Neutrophil (primary cell): Measurements from ENCODE around the gene ACTR3.
A peak's percentile ranks its signal among the peaks of the same experiment; 100 is the strongest.

Source experiments
- H3K27ac ChIP-seq: fragments of 200-600 bp; sonication (generic); 2 replicates; pipeline ENCODE4 v1.5.1; 2016; ENCODE audit warnings: mild to moderate bottlenecking, moderate library complexity
- H3K27me3 ChIP-seq: fragments of 200-600 bp; sonication (generic); 2 replicates; pipeline ENCODE4 v1.6.0; 2016; ENCODE audit warnings: mild to moderate bottlenecking
- H3K36me3 ChIP-seq: fragments of 200-600 bp; sonication (generic); 2 replicates; pipeline ENCODE4 v1.5.1; 2017
- H3K4me1 ChIP-seq, 2 experiments: fragments of 200-600 bp in 1 of 2; sonication (generic) in 1 of 2; 1 replicate in 1 of 2; 2 replicates in 1 of 2; pipeline versions ENCODE4 v1.5.1 to v1.6.1; 2013 to 2016; ENCODE audit warnings: low read depth in 1 of 2, low read length in 1 of 2, mild to moderate bottlenecking in 1 of 2, moderate library complexity in 1 of 2; ENCODE audit not compliant: control insufficient read depth in 1 of 2, insufficient read depth in 1 of 2
- H3K4me3 ChIP-seq, 2 experiments: fragments of 200-600 bp in 1 of 2; sonication (generic) in 1 of 2; 1 replicate in 1 of 2; 2 replicates in 1 of 2; pipeline ENCODE4 v1.5.1; 2013 to 2016; ENCODE audit warnings: low read depth in 1 of 2, low read length in 1 of 2, mild to moderate bottlenecking in 1 of 2, moderate library complexity in 1 of 2
- H3K9me3 ChIP-seq: fragments of 200-600 bp; sonication (generic); 2 replicates; pipeline ENCODE4 v1.5.1; 2016
- CTCF ChIP-seq: fragments of 200-600 bp; sonication (generic); IDR thresholded peaks from 2 replicates; pipeline ENCODE4 v1.5.1; 2016; ENCODE audit warnings: antibody characterized with exemption

Gene ACTR3

GRCh38 chr2:113922335-113922734 lies 32.4 kb downstream of the ACTR3 start:
- no peaks in the 10 kb centered on the region for H3K9me3 ChIP-seq
- TF ChIP-seq CTCF: no peak
- H3K4me3 ChIP-seq: no peak overlapping the region
- no peaks in the 10 kb centered on the region for H3K27me3 ChIP-seq
- peaks cover 4 to 7% of the 10 kb centered on the region in 2 experiments for H3K4me1 ChIP-seq
- H3K27ac ChIP-seq: peak overlapping the region; percentile 32
- peaks cover 75% of the 10 kb centered on the region for H3K36me3 ChIP-seq

- H3K27ac ChIP-seq: peak overlapping the region; percentile 32
- no peaks in the 10 kb centered on the region for H3K9me3 ChIP-seq
- no peak overlapping the region for H3K4me3 ChIP-seq
- H3K27me3 ChIP-seq: no peaks in the 10 kb centered on the region
- no peak for TF ChIP-seq CTCF
- H3K4me1 ChIP-seq: peaks cover 0 to 2% of the 10 kb centered on the region in 2 experiments
- peaks cover 75% of the 10 kb centered on the region for H3K36me3 ChIP-seq
Observed at GRCh38 chr2:113922784-113923183, 32.9 kb downstream of the ACTR3 start.

GRCh38 chr2:113925884-113926283 lies 36.0 kb downstream of the ACTR3 start:
- H3K9me3 ChIP-seq: no peaks in the 10 kb centered on the region
- no peaks in the 10 kb centered on the region for H3K27me3 ChIP-seq
- H3K36me3 ChIP-seq: peaks cover 74% of the 10 kb centered on the region
- no peak overlapping the region for H3K4me3 ChIP-seq
- TF ChIP-seq CTCF: no peak
- no peak overlapping the region for H3K27ac ChIP-seq
- no peaks in the 10 kb centered on the region for H3K4me1 ChIP-seq

GRCh38 chr2:113926314-113926713 lies 36.4 kb downstream of the ACTR3 start:
- Histone ChIP-seq H3K4me3 (no peak overlapping the region), H3K4me1 (no peaks in the 10 kb centered on the region)
- no peak for TF ChIP-seq CTCF

GRCh38 chr2:113930448-113930847 lies 40.6 kb downstream of the ACTR3 start:
- Histone ChIP-seq H3K4me3 (no peak overlapping the region), H3K4me1 (no peaks in the 10 kb centered on the region), H3K27me3 (no peaks in the 10 kb centered on the region), H3K27ac (peak overlapping the region; percentile 18), H3K36me3 (peaks cover 93% of the 10 kb centered on the region), H3K9me3 (no peaks in the 10 kb centered on the region)
- no peak for TF ChIP-seq CTCF

More at GRCh38 chr2:113926314-113926713, 36.4 kb downstream of the ACTR3 start:
- H3K27ac ChIP-seq: peak overlapping the region; percentile 40
- H3K36me3 ChIP-seq: peaks cover 76% of the 10 kb centered on the region
- H3K9me3 ChIP-seq: no peaks in the 10 kb centered on the region
- H3K27me3 ChIP-seq: no peaks in the 10 kb centered on the region

- no peak for TF ChIP-seq CTCF
- H3K27me3 ChIP-seq: no peaks in the 10 kb centered on the region
- no peaks in the 10 kb centered on the region for H3K4me1 ChIP-seq
- H3K4me3 ChIP-seq: no peak overlapping the region
- no peaks in the 10 kb centered on the region for H3K9me3 ChIP-seq
- peaks cover 86% of the 10 kb centered on the region for H3K36me3 ChIP-seq
- H3K27ac ChIP-seq: peak overlapping the region; percentile 1
Observed at GRCh38 chr2:113937501-113937900, 47.6 kb downstream of the ACTR3 start.
